Parathyroid adenoma (tissue), 2 donors: Measurements from ENCODE around the gene ZNF410.
"Not testable (repeated sequence)": the region's sequence is repeated elsewhere in the genome, so short reads cannot be mapped to it uniquely, and the experiment has no call there.

Experiments
- H2AFZ ChIP-seq: fragments of 300-600 bp; sonication (generic); one replicate; pipeline ENCODE4 v1.7.0; 2017; ENCODE audit warnings: antibody characterized with exemption, mild to moderate bottlenecking
- H3K27ac ChIP-seq: fragments of 300-600 bp; sonication (generic); one replicate; pipeline ENCODE4 v1.7.0; 2017
- H3K27me3 ChIP-seq: fragments of 300-600 bp; sonication (generic); one replicate; pipeline ENCODE4 v1.7.0; 2017; ENCODE audit warnings: low read length; ENCODE audit not compliant: control insufficient read depth, insufficient read depth
- H3K36me3 ChIP-seq: fragments of 300-600 bp; sonication (generic); one replicate; pipeline ENCODE4 v1.7.0; 2017; ENCODE audit warnings: low read length; ENCODE audit not compliant: control insufficient read depth, insufficient read depth
- H3K4me1 ChIP-seq: fragments of 300-600 bp; sonication (generic); one replicate; pipeline ENCODE4 v1.7.0; 2017; ENCODE audit warnings: control low read depth
- H3K4me2 ChIP-seq: fragments of 300-600 bp; sonication (generic); one replicate; pipeline ENCODE4 v1.7.0; 2017; ENCODE audit warnings: low read length
- H3K4me3 ChIP-seq: fragments of 300-600 bp; sonication (generic); one replicate; pipeline ENCODE4 v1.7.0; 2017; ENCODE audit warnings: low read depth, low read length
- H3K79me2 ChIP-seq: fragments of 300-600 bp; sonication (generic); one replicate; pipeline ENCODE4 v1.7.0; 2017; ENCODE audit warnings: control low read depth
- H3K9ac ChIP-seq: fragments of 300-600 bp; sonication (generic); one replicate; pipeline ENCODE4 v1.7.0; 2017; ENCODE audit warnings: mild to moderate bottlenecking
- H3K9me3 ChIP-seq: fragments of 300-600 bp; sonication (generic); one replicate; pipeline ENCODE4 v1.7.0; 2017; ENCODE audit warnings: low read length; ENCODE audit not compliant: control insufficient read depth
- CTCF ChIP-seq: fragments of 300-600 bp; sonication (generic); IDR thresholded peaks from one replicate; pipeline ENCODE4 v1.7.0; 2017; ENCODE audit warnings: antibody characterized with exemption, mild to moderate bottlenecking
- donor health status: primary hyperparathyroidism.

Gene ZNF410

DNA sequence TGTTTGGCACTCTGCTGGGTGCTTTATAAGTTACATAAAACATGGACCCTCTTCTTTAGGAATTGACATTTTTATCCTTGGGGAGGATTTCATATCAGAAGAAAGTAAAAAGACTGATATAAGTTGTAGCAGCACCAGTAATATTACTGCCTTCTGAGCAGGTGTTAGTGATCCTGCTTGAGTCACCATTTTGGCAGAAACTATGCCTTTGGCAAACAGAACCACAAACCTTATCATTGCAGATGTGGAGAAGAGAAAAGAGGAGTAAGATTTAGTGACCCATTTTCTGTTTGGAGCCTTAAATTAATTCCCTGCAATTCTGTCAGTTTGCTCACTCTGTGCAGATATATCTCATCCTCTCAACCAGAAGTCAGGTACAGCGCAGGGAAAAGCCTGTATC, 23.0 kb downstream of the ZNF410 start:
- no peak for TF ChIP-seq CTCF
- H3K4me1 ChIP-seq: no peaks in the 10 kb centered on the region
- no peaks in the 10 kb centered on the region for H3K27me3 ChIP-seq
- H3K9me3 ChIP-seq: no peaks in the 10 kb centered on the region
- no peak overlapping the region for H3K9ac ChIP-seq
- H3K27ac ChIP-seq: no peak overlapping the region
- H3K4me2 ChIP-seq: no peak overlapping the region
- peaks cover 13% of the 10 kb centered on the region for H3K79me2 ChIP-seq
- H3K36me3 ChIP-seq: no peaks in the 10 kb centered on the region
- no peak overlapping the region for H3K4me3 ChIP-seq
- H2AFZ ChIP-seq: no peak overlapping the region

- Histone ChIP-seq H3K9ac (no peak overlapping the region), H2AFZ (no peak overlapping the region), H3K27me3 (no peaks in the 10 kb centered on the region), H3K4me3 (no peak overlapping the region), H3K27ac (no peak overlapping the region), H3K36me3 (no peaks in the 10 kb centered on the region), H3K9me3 (no peaks in the 10 kb centered on the region), H3K4me1 (no peaks in the 10 kb centered on the region), H3K4me2 (no peak overlapping the region), H3K79me2 (peaks cover 11% of the 10 kb centered on the region)
- no peak for TF ChIP-seq CTCF
Observed at GRCh38 chr14:73913256-73913655, 26.6 kb downstream of the ZNF410 start.

DNA sequence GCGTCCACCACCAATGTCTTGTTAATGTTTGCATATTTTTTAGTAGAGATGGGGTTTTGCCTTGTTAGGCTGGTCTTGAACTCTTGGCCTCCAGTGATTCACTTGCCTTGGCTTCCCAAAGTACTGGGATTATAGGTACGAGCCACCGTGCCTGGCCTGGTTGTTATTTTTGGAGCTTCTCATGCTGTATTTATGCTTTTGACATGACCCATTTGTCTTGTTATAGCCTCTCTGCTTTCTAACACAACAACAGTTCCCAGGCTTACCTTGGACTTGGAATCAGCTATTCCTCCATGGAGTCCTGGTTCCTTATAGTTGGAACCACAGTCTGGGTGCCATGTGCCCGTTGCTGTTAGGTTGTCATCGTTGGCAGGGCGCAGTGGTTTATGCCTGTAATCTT, 29.7 kb downstream of the ZNF410 start:
- H3K27ac ChIP-seq: no peak overlapping the region
- no peak overlapping the region for H3K4me3 ChIP-seq
- no peaks in the 10 kb centered on the region for H3K36me3 ChIP-seq

GRCh38 chr14:73919457-73919856, 32.8 kb downstream of the ZNF410 start:
- not testable (repeated sequence) for H3K9me3 ChIP-seq, H3K27ac ChIP-seq, H3K27me3 ChIP-seq, H3K4me2 ChIP-seq, H3K4me1 ChIP-seq, H2AFZ ChIP-seq, H3K36me3 ChIP-seq, H3K4me3 ChIP-seq, H3K9ac ChIP-seq
- peaks cover 19% of the 10 kb centered on the region for H3K79me2 ChIP-seq

More for the DNA sequence above, 29.7 kb downstream of the ZNF410 start:
- Histone ChIP-seq H3K9me3 (no peaks in the 10 kb centered on the region), H3K4me2 (no peak overlapping the region), H3K27me3 (no peaks in the 10 kb centered on the region), H3K9ac (no peak overlapping the region), H3K79me2 (peaks cover 19% of the 10 kb centered on the region), H3K4me1 (no peaks in the 10 kb centered on the region), H2AFZ (no peak overlapping the region)
- TF ChIP-seq CTCF: no peak

DNA sequence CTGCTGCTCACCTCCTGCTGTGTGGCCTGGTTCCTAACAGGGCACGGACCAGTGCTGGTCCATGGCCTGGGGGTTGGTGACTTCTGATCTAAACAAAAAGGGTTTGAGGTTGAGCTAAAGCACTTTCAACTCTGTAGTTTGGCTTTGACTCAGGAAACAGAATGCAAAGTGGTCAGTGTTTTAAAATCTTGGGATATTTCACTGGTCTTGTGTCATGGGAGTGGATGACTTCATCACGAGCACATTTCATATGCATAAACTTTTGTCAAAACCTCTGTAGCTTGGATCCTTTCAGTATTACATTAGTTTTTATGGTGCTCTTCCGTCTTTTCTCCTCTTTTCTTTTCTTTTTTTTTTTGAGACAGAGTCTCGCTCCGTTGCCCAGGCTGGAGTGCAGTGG, 37.7 kb downstream of the ZNF410 start:
- no peaks in the 10 kb centered on the region for H3K4me1 ChIP-seq
- H3K4me3 ChIP-seq: no peak overlapping the region
- H3K79me2 ChIP-seq: peaks cover 10% of the 10 kb centered on the region
- H3K9me3 ChIP-seq: no peaks in the 10 kb centered on the region
- no peak overlapping the region for H3K4me2 ChIP-seq
- H3K36me3 ChIP-seq: no peaks in the 10 kb centered on the region
- H3K27me3 ChIP-seq: no peaks in the 10 kb centered on the region
- no peak for TF ChIP-seq CTCF
- no peak overlapping the region for H3K9ac ChIP-seq
- no peak overlapping the region for H3K27ac ChIP-seq
- no peak overlapping the region for H2AFZ ChIP-seq
